RWPE1 (cell line): ENCODE results near the gene MAN1A1.

ENCODE experiments used
- CTCF ChIA-PET: fragments of 350-600 bp; sonication (Branson Sonifier 250); formaldehyde crosslinking; extraction: SDS; loops from one replicate; lab custom pipeline; 2021; lab: Yijun Ruan, JAX
- POLR2A ChIA-PET: fragments of 400-600 bp; formaldehyde crosslinking; extraction: SDS; loops from one replicate; lab custom pipeline; 2020; ENCODE audit warnings: antibody characterized with exemption; ENCODE audit not compliant: low non-redundant PET; lab: Yijun Ruan, JAX
- DNase-seq: peaks from one replicate; pipeline ENCODE4 v3.0.0; 2012; ENCODE audit warnings: low spot score
- H3K27ac ChIP-seq: fragments of 450-650 bp; 2 replicates; pipeline ENCODE4 v1.5.1; 2017
- TF ChIP-seq, protein P1 (sequence below): fragments of 450-650 bp; conservative IDR thresholded peaks from 2 replicates; pipeline ENCODE4 v1.5.1; 2017; ENCODE audit warnings: low read depth, mild to moderate bottlenecking

MAN1A1 gene

DNA sequence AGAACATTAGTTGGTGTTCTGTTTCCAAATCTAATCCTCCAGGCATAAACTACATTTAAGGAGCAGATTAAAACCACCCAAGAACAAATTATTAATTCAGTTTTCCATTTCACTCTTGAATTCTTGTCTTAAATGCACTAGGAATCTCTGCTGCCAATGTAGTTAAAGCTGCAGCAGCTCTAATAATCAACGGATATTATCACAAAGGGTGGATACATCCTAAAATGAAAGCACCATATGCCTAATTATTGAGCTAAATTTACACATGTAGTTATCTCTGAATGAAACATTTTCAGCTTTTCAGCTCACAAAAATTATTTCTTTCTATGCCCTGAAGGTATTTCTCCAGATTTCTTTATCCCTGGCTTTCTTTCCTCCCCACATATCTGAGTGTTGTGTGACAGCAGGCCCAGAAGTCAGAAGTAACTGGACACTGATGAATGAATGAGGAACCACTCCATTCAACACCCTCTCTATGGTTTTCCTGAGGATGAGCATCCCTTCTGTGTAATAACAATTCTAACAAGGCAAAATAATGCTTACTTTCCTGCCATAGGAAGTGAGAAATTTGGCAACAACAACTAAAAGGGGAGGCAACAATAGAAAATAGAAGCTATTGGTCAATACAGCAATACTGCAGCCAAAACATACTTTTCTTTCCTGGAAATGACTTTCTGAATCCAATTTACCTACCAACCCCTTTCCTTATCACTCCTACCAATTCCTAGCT lies 14.9 kb downstream of the MAN1A1 start:
- no peak for DNase-seq
- TF ChIP-seq, protein P1, sequence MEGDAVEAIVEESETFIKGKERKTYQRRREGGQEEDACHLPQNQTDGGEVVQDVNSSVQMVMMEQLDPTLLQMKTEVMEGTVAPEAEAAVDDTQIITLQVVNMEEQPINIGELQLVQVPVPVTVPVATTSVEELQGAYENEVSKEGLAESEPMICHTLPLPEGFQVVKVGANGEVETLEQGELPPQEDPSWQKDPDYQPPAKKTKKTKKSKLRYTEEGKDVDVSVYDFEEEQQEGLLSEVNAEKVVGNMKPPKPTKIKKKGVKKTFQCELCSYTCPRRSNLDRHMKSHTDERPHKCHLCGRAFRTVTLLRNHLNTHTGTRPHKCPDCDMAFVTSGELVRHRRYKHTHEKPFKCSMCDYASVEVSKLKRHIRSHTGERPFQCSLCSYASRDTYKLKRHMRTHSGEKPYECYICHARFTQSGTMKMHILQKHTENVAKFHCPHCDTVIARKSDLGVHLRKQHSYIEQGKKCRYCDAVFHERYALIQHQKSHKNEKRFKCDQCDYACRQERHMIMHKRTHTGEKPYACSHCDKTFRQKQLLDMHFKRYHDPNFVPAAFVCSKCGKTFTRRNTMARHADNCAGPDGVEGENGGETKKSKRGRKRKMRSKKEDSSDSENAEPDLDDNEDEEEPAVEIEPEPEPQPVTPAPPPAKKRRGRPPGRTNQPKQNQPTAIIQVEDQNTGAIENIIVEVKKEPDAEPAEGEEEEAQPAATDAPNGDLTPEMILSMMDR, result no peak
- ChIA-PET CTCF (interaction anchor here (0.7 to 1.8 kb wide), 3 partner anchors 205 to 371 kb away, joined by 3 to 7 read pairs (median 3); no protein-coding TSS in a partner anchor), POLR2A (no interaction called here)
- H3K27ac ChIP-seq, result no peak overlapping the region

DNA sequence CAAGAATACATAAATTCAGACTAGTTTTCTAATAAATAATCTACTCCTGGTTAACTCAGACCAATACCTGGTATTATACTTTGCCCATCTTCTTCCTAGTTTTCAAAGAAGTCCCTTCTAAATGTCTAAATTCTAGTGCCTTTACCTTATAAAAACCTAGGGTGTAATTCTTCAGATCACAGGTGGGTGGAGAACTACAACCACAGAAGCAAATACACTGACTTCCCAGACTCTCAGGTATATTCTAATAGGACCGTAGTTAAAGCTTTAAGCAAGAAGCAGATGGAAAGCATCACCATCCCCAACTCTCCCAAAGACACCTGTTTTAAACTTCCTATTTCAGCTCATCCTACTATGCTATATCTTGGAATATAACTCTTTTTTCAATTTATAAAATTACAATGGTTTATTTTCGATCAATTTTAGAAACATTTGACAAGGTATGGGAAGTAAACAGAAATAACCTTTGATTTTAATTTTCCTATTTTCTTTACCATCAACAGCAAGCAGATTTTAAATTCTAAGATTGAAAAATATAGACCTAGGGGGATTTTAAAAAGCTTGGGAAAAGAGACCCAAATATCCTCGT lies 15.8 kb downstream of the MAN1A1 start:
- ChIA-PET POLR2A (no interaction called here), CTCF (interaction anchor here (0.6 to 1.8 kb wide), 8 partner anchors 13 to 409 kb away, joined by 3 to 7 read pairs (median 3); no protein-coding TSS in a partner anchor)
- H3K27ac ChIP-seq, result no peak overlapping the region
- peak; percentile 60 for DNase-seq
- TF ChIP-seq, protein P1, result peak; percentile 55

DNA sequence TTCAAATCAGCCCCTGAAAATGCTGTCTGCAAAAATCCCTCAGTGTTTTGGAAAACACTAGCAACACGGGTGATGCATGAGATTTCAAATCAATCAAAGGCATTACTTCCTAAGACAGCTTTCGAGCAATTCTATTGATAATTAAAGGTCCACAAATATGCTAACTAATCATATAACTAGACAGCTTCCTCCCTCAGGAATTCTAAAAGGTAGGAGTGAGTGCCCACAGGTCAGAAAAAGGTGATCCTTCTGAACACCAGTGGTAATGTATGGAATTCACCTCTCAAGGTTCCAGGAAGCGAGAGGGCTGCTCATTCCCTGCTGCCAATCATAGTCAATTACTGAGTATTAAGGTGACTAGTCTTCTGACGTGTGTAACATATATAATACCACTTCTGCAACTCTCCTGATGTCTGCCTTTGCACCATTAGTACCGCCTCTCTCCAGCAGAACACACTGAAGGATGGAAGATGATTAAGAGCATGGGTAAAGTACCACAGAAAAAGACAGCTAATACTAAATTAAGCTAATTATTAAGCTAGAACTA lies 16.4 kb downstream of the MAN1A1 start:
- H3K27ac ChIP-seq, result no peak overlapping the region
- ChIA-PET CTCF (interaction anchor here (0.6 to 1.8 kb wide), 3 partner anchors 14 to 204 kb away, joined by 5 to 7 read pairs (median 5); no protein-coding TSS in a partner anchor), POLR2A (no interaction called here)

DNA sequence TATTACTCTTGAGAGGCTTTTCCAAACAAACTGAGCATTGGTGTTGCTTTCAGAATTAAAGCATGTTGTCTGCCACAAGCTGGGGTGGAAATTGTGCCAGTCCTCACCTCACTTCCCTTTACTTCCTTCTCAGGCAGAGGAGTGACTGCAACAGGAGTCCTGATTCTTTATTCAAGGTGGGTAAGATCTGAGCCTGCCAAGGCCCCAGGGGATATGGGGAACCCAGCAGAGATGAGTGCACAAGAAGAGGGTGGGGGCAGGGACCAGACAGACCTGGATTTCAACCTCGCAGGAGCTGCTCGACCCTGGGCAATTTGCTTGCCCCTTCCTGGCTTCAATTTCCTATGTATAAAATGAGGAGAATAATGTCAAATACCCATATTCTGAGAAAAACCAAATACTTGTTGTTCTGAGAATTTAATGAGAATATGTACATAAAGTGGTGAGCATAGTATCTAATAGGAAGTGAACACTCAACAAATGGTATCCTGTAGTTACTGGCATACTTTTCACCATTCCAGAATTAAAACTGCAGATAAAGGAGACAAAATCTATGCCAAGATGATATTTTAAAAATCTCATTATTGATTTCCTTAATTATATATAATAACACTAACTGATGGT lies 17.8 kb downstream of the MAN1A1 start:
- CTCF ChIA-PET, result interaction anchor here (0.7 kb wide), 1 partner anchor 183 kb away, joined by 4 read pairs; no protein-coding TSS in a partner anchor
- no peak for DNase-seq
- POLR2A ChIA-PET, result no interaction called here
- TF ChIP-seq, protein P1, result no peak
- H3K27ac ChIP-seq, result no peak overlapping the region

More for the DNA sequence above, 16.4 kb downstream of the MAN1A1 start:
- DNase-seq, result no peak
- TF ChIP-seq, protein P1, result no peak

DNA sequence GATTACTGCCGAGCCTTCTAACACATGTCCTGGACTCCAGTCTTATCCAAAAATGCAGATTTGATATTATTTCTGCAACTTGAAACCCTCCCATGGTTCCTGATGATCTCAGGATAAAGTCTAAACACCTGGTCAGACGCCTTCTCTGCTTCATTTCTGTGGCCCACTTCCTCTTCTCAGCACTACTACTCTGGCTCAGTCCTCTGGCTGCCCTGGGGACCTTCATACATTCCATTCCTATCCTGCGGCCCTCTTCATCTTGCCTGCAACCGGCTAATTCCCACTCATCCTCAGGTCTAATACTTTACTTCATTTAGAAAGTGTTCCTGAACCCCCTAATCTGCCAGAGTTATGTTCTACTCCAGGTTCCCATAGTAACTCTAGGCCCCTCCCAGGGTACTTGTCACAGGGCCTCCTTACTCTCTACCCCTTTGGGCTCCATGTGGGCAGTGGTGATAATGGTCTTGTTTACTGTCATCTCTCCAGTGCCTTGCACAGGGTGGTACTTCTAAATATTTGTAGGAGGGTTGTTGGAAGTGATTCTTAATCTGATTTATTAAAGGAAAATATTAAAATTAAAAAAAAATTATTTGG lies 18.9 kb downstream of the MAN1A1 start:
- H3K27ac ChIP-seq, result no peak overlapping the region
- no peak for DNase-seq
- TF ChIP-seq, protein P1, result no peak
- ChIA-PET CTCF (no interaction called here), POLR2A (no interaction called here)

DNA sequence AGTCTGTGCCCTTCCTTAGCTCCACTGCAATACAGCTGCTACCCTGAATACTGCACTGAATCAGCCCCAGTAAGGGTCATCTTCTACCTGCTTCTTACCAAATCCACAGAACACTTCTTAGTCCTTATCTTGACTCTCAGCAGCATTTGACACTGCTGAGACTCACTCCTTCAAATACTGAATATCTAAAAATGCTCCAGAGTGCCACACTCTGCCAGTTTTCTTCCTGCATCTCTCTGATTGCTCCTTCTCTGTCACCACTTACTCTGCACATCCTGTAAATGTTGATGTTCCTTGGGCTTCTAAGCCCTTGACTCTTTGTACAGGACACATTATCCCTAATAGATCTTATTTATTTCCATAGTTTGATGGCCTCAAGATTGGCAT lies 19.8 kb downstream of the MAN1A1 start:
- no peak overlapping the region for H3K27ac ChIP-seq
- TF ChIP-seq, protein P1, result no peak
- no peak for DNase-seq
- POLR2A ChIA-PET, result no interaction called here
- CTCF ChIA-PET, result no interaction called here
